WERI-Rb-1 (cell line): ENCODE results near the gene CDC6.

ENCODE experiments used
- DNase-seq: peaks from one replicate; pipeline ENCODE4 v3.0.0-alpha.2; 2020
- H3K27ac ChIP-seq: fragments of 250-450 bp; sonication (Bioruptor Pico); 2 replicates; pipeline ENCODE4 v1.5.1; 2020; ENCODE audit warnings: mild to moderate bottlenecking, moderate library complexity
- H3K27me3 ChIP-seq: fragments of 250-450 bp; sonication (Bioruptor Pico); 2 replicates; pipeline ENCODE4 v1.5.1; 2021; ENCODE audit warnings: mild to moderate bottlenecking, low read depth, moderate library complexity; ENCODE audit not compliant: insufficient read depth, severe bottlenecking
- H3K36me3 ChIP-seq: fragments of 250-450 bp; sonication (Bioruptor Pico); 2 replicates; pipeline ENCODE4 v1.5.1; 2020; ENCODE audit warnings: mild to moderate bottlenecking, moderate library complexity
- H3K4me3 ChIP-seq: 2 replicates; pipeline ENCODE4 v1.5.1; 2011; ENCODE audit warnings: low read depth, mild to moderate bottlenecking, control low read depth, low read length
- H3K9me3 ChIP-seq: fragments of 250-450 bp; sonication (Bioruptor Pico); 2 replicates; pipeline ENCODE4 v1.5.1; 2021; ENCODE audit warnings: mild to moderate bottlenecking, moderate library complexity; ENCODE audit not compliant: severe bottlenecking
- TF ChIP-seq, protein P1 (sequence below): IDR thresholded peaks from 2 replicates; pipeline ENCODE4 v1.5.1; 2011; ENCODE audit warnings: low read depth, mild to moderate bottlenecking, control low read depth, inconsistent platforms, low read length

Gene CDC6

DNA sequence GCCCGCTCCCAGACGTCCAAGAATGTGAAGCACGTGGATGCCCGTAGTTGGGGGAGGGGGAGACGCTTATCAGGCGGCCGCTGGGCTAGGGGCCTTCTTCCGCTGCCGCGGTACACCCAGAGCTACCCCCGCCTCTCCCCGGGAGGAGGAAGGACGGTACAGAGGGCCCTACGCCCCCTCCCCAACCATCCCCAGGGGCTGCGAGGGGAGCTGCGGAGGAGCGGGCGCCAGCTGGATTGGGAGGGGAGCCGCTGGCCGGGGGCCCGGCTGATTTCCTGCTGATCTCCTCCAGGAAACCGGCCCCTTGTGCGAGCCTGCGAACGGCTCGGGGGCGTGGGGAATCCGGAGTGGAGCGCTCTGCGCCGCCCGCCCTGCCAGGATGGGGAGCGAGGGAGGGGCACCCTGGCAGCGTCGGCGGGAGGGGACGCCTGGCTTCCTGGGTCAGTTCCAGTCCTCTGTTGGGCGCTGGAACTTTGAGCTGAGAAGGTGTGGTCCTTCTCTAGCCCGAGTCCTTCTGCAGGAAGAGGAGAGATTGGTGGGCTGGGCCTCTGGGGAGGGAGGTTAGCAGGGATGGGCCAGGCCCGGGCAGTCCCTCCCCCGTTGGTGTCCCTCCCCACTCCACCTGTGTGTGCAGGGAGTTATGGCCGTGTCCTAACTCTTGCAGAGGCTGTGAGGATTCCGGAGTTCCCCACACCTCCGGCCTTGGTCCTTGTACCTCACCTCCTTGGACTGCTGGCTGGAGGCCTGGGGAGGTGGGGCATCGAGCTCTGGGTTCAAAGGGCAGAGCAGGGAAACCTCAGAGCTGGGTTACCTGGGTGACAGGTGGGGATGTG lies 57.7 kb downstream of the CDC6 start:
- H3K27me3 ChIP-seq: no peaks in the 10 kb centered on the region
- H3K4me3 ChIP-seq: peak overlapping the region; percentile 53
- peak; percentile 89 for DNase-seq

DNA sequence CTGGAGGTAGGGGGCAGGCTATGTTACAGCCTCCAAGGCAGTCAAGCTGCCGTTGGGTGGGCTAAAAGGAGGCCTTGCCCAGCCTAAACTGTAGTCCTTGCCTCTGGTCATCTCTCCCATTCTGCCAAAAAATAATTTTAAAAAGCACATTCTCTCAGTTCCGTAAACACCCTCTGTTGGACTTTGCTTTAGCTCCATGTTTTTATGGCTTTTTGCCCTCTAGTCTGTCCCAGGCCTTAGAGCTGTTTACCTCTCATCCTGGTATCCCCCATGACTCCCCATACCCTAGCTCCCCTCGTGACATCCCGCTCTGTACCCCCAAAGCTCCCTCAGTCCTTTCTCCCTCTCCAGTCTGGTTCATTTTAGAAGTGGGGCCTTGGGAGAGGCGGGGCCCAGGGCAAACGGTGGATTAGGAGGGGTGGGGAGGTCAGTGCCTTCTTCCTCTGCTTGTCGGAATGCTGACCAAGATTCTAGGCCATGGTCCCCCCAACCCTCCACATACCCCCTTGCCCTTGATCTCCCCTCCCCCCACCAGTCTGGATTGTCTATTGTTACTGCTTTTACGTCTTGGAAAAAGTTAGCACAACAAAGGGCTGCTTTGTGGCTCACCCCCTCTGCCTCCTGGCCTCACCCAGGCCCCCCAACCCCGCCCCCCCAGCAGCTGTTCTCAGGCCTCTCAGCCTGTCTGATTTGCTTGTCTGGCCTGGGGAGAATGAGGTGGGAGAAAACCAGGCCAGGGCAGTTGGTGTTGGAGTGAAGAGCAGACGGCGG lies 58.5 kb downstream of the CDC6 start:
- no peaks in the 10 kb centered on the region for H3K9me3 ChIP-seq
- peak overlapping the region; percentile 69 for H3K27ac ChIP-seq
- no peak for DNase-seq
- peak overlapping the region; percentile 53 for H3K4me3 ChIP-seq
- no peaks in the 10 kb centered on the region for H3K27me3 ChIP-seq
- H3K36me3 ChIP-seq: peaks cover 23% of the 10 kb centered on the region
- TF ChIP-seq, protein P1, sequence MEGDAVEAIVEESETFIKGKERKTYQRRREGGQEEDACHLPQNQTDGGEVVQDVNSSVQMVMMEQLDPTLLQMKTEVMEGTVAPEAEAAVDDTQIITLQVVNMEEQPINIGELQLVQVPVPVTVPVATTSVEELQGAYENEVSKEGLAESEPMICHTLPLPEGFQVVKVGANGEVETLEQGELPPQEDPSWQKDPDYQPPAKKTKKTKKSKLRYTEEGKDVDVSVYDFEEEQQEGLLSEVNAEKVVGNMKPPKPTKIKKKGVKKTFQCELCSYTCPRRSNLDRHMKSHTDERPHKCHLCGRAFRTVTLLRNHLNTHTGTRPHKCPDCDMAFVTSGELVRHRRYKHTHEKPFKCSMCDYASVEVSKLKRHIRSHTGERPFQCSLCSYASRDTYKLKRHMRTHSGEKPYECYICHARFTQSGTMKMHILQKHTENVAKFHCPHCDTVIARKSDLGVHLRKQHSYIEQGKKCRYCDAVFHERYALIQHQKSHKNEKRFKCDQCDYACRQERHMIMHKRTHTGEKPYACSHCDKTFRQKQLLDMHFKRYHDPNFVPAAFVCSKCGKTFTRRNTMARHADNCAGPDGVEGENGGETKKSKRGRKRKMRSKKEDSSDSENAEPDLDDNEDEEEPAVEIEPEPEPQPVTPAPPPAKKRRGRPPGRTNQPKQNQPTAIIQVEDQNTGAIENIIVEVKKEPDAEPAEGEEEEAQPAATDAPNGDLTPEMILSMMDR: no peak

More for the DNA sequence above, 57.7 kb downstream of the CDC6 start:
- TF ChIP-seq, protein P1: no peak
- Histone ChIP-seq H3K36me3 (peaks cover 23% of the 10 kb centered on the region), H3K9me3 (no peaks in the 10 kb centered on the region), H3K27ac (peak overlapping the region; percentile 69)

DNA sequence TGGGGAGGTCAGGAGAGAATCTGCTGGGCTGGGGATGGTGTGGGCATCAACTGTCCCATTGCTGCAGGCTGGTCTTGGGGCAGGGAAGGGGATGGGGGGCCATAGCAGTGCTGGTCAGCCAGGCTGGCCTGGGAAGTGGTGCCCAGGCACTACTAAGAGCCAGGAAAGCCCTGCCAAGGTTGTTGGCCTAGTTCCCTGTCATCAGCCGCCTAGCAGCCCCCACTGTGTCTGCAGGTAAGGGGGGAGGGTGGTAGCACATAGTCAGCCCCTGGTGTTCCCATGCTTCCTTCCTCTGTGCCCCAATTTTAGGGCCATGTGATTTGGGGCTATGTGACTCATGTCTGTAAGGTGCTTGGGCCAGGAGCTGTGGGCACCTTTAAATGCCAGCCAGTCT lies 59.1 kb downstream of the CDC6 start:
- peaks cover 25% of the 10 kb centered on the region for H3K36me3 ChIP-seq
- peak overlapping the region; percentile 15; the same call in 1 of the 2 replicates for H3K27ac ChIP-seq
- no peaks in the 10 kb centered on the region for H3K27me3 ChIP-seq
- TF ChIP-seq, protein P1: no peak
- DNase-seq: no peak
- no peaks in the 10 kb centered on the region for H3K9me3 ChIP-seq
- no peak overlapping the region for H3K4me3 ChIP-seq

DNA sequence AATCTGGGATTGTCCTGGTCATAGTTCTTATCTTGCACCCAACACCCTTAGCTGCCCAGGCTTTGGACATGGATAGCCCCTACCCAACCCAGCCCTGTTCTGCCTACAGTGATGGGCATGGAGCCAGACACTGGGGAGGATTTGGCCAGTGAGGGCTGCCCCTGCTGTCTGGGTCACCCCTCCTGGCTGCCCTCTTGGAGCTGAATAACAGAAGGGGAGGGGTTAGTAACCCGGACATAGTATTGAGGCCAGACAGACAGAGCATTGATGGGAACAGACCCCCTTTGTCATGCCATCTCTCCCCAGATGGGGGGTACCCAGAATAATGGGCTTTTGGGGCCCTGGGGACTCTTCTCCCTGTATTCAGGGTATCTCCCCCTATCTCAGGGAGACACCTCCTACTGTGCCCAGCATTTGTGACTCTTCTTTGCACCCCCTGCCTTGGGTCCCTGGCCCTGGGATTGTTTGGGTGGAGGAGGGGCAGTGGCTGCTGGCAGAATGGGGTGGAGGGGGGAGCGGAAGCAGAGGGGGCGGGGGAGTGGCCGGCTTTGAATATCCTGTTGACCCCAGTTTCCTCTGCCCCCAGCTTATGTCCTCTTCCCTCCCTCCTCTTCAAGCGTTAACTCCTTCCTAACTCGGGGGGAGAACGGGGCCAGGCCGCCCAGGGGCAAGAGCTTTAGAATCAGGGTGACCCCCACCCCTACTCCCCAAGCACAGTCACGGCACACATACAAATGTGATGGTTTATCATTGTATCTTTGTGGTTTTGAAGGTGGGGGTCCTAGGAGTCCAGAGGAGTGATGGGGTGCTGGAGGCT lies 59.8 kb downstream of the CDC6 start:
- H3K4me3 ChIP-seq: no peak overlapping the region

DNA sequence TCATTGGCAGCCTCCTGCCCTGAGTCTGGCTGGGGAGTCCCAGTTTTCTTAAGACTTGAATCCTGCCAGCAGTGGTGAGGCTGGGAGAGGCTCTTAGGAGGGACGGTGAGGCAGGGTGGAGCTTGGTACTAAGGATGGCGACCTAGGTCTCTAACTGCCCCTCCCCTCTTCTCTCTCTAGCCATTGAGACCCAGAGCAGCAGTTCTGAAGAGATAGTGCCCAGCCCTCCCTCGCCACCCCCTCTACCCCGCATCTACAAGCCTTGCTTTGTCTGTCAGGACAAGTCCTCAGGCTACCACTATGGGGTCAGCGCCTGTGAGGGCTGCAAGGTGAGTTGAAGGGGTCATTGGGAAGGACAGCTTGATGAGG lies 60.4 kb downstream of the CDC6 start:
- no peaks in the 10 kb centered on the region for H3K27me3 ChIP-seq
- TF ChIP-seq, protein P1: no peak
- no peak overlapping the region for H3K27ac ChIP-seq
- peaks cover 39% of the 10 kb centered on the region for H3K36me3 ChIP-seq
- no peak overlapping the region for H3K4me3 ChIP-seq
- DNase-seq: no peak
- no peaks in the 10 kb centered on the region for H3K9me3 ChIP-seq

More for the DNA sequence above, 59.8 kb downstream of the CDC6 start:
- DNase-seq: no peak
- peaks cover 33% of the 10 kb centered on the region for H3K36me3 ChIP-seq
- peak overlapping the region; percentile 15; the same call in 1 of the 2 replicates for H3K27ac ChIP-seq
- TF ChIP-seq, protein P1: no peak
- no peaks in the 10 kb centered on the region for H3K27me3 ChIP-seq
- no peaks in the 10 kb centered on the region for H3K9me3 ChIP-seq
